Common myeloid progenitor, CD34-positive (primary cell): Measurements from ENCODE around the gene UPK2.
"Not testable (repeated sequence)": the region's sequence is repeated elsewhere in the genome, so short reads cannot be mapped to it uniquely, and the experiment has no call there.

ENCODE experiments used
- CTCF ChIA-PET: fragments of 350-600 bp; sonication (Branson Sonifier 250); formaldehyde crosslinking; loops from one replicate; lab custom pipeline; 2021; ENCODE audit warnings: antibody characterized with exemption; lab: Charles Lee
- POLR2A ChIA-PET: fragments of 350-600 bp; sonication (Branson Sonifier 250); formaldehyde crosslinking; loops from one replicate; lab custom pipeline; 2021; ENCODE audit warnings: antibody characterized with exemption; lab: Charles Lee
- DNase-seq, 3 donors: peaks; one replicate each; pipeline versions ENCODE4 v3.0.0 to v3.0.0-alpha.2; 2013
- H3K27ac ChIP-seq, 2 experiments: 1 replicate in 1 of 2; 2 replicates in 1 of 2; pipeline ENCODE4 v1.7.0; 2013; ENCODE audit warnings: inconsistent platforms in 2 of 2, low read length in 2 of 2, mild to moderate bottlenecking in 2 of 2, low read depth in 1 of 2, moderate library complexity in 1 of 2; ENCODE audit not compliant: severe bottlenecking in 2 of 2, insufficient read depth in 1 of 2, poor library complexity in 1 of 2
- H3K27me3 ChIP-seq, 5 experiments: replicated peaks in 2 of 5; 1 replicate in 3 of 5; 2 replicates in 2 of 5; pipeline versions ENCODE4 v1.6.1 to v1.7.0; 2013; ENCODE audit warnings: low read length in 4 of 5, mild to moderate bottlenecking in 2 of 5, moderate library complexity in 2 of 5, inconsistent platforms in 1 of 5; ENCODE audit not compliant: insufficient read depth in 5 of 5, control insufficient read depth in 4 of 5
- H3K36me3 ChIP-seq, 4 experiments: 1 replicate in 2 of 4; 2 replicates in 2 of 4; pipeline versions ENCODE4 v1.6.1 to v1.7.0; 2013; ENCODE audit warnings: low read length in 3 of 4, control low read depth in 1 of 4, mild to moderate bottlenecking in 1 of 4; ENCODE audit not compliant: control insufficient read depth in 4 of 4, insufficient read depth in 4 of 4
- H3K4me1 ChIP-seq, 4 experiments: 1 replicate in 3 of 4; 2 replicates in 1 of 4; pipeline versions ENCODE4 v1.6.1 to v1.7.1; 2013; ENCODE audit warnings: low read length in 3 of 4, mild to moderate bottlenecking in 3 of 4, control low read depth in 1 of 4, inconsistent platforms in 1 of 4, moderate library complexity in 1 of 4; ENCODE audit not compliant: control insufficient read depth in 4 of 4, insufficient read depth in 4 of 4; ENCODE audit errors: control extremely low read depth in 1 of 4
- H3K4me3 ChIP-seq, 7 experiments: 1 replicate in 4 of 7; 2 replicates in 3 of 7; pipeline versions ENCODE4 v1.5.1 to v1.7.0; 2013; ENCODE audit warnings: mild to moderate bottlenecking in 7 of 7, low read length in 6 of 7, moderate library complexity in 6 of 7, inconsistent platforms in 2 of 7, low read depth in 2 of 7, control low read depth in 1 of 7; ENCODE audit not compliant: insufficient read depth in 4 of 7, control insufficient read depth in 1 of 7; ENCODE audit errors: extremely low read depth in 1 of 7
- H3K9me3 ChIP-seq, 5 experiments: 1 replicate in 4 of 5; 2 replicates in 1 of 5; pipeline versions ENCODE4 v1.6.1 to v1.7.1; 2013; ENCODE audit warnings: low read length in 4 of 5, mild to moderate bottlenecking in 2 of 5, inconsistent platforms in 1 of 5, low read depth in 1 of 5, moderate library complexity in 1 of 5; ENCODE audit not compliant: control insufficient read depth in 4 of 5, insufficient read depth in 2 of 5; ENCODE audit errors: control extremely low read depth in 1 of 5
- WGBS: methylation state at CpG from one replicate; pipeline ENCODE4 v1.1.5; 2013; ENCODE audit not compliant: insufficient coverage; 5-methylcytosine and 5-hydroxymethylcytosine counted together

Gene UPK2

GRCh38 chr11:118984825-118985224 lies 28.7 kb downstream of the UPK2 start:
- no peaks in the 10 kb centered on the region for H3K36me3 ChIP-seq

DNA sequence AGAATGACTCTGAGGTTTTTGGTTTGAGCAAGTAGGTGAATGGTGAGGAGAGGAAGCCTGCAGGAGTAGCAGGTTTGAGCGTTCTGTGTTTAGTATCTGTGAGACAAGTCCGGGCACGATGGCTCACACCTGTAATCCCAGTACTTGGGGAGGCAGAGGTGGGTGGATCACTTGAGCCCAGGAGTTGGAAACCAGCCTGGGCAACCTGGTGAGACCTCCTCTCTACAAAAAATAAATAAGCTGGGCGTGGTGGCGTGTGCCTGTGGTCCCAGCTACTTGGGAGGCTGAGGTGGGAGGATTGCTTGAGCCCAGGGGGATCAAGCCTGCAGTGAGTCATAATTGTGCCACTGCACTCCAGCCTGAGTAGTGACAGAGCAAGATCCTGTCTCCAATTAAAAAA lies 32.2 kb downstream of the UPK2 start:
- Histone ChIP-seq H3K27me3 (no peaks in the 10 kb centered on the region), H3K27ac (no peak overlapping the region), H3K36me3 (no peaks in the 10 kb centered on the region), H3K9me3 (no peaks in the 10 kb centered on the region), H3K4me1 (no peaks in the 10 kb centered on the region), H3K4me3 (no peak overlapping the region)
- ChIA-PET CTCF (no interaction called here), POLR2A (no interaction called here)
- 94% methylated on average over 2 of the region's 5 CpGs for WGBS
- DNase-seq: no peak

More at GRCh38 chr11:118984825-118985224, 28.7 kb downstream of the UPK2 start:
- Histone ChIP-seq H3K27ac (no peak overlapping the region), H3K4me3 (no peak overlapping the region), H3K9me3 (no peaks in the 10 kb centered on the region), H3K4me1 (peaks cover 0 to 9% (median 9%) of the 10 kb centered on the region in 4 experiments), H3K27me3 (no peaks in the 10 kb centered on the region)
- ChIA-PET CTCF (interaction anchor here (1.1 to 2.6 kb wide), 4 partner anchors 9 to 72 kb away, joined by 3 to 8 read pairs (median 4); partner anchors contain the start of genes CENATAC and UPK2), POLR2A (no interaction called here)
- DNase-seq: no peak
- 90% methylated on average over 2 of the region's 2 CpGs for WGBS

DNA sequence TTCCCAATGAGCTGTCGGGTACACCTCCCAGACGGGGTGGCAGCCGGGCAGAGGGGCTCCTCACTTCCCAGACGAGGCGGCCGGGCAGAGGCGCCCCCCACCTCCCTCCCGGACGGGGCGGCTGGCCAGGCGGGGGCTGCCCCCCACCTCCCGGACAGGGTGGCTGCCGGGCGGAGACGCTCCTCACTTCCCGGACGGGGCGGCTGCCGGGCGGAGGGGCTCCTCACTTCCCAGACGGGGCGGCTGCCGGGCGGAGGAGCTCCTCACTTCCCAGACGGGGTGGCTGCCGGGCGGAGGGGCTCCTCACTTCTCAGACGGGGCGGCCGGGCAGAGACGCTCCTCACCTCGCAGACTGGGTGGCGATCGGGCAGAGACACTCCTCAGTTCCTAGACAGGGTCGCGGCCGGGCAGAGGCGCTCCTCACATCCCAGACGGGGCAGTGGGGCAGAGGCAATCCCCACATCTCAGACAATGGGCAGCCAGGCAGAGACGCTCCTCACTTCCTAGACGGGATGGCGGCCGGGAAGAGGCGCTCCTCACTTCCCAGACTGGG lies 35.5 kb downstream of the UPK2 start:
- CTCF ChIA-PET: interaction anchor here (1.4 kb wide), 1 partner anchor 23 kb away, joined by 4 read pairs; no protein-coding TSS in a partner anchor
- not testable (repeated sequence) for H3K27ac ChIP-seq
- 98% methylated on average over 26 of the region's 44 CpGs for WGBS

DNA sequence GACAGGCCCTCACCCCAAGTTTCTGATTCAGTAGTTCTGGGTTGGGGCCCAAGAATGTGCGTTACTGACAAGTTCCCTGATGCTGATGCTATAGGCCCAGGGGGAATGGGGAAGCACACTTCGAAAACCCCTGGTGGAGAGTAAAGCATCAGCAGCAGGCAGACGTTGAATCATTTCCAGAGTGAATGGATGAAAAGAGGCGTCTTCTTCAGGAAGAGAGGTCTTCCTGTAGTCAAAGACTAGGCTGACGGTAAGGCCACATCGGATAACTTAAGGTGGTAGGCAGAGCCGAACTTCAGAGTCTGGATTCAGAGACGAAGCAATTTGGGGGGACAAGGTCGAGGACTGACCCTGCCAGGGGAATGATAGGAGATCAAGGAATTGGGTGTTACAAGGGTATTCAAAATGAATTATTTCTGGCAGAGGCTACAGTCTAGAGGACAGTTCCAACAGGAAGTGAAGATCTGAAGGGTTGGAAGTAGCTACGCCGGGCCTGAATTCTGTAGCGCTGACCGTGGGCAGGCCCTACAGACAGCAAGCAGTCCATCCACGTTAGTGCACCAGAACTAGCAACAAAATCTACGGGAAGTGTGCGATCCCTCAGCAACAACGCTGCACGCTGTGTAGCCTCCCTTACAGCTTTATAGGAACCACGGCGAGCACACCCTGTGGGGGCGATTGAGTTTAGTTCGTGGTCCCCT lies 41.0 kb downstream of the UPK2 start:
- peak; percentile 70 to 84 (median 83) for DNase-seq
- Histone ChIP-seq H3K36me3 (peaks cover 0 to 14% (median 8%) of the 10 kb centered on the region in 4 experiments), H3K4me1 (peaks cover 4 to 23% (median 21%) of the 10 kb centered on the region in 4 experiments), H3K27me3 (no peaks in the 10 kb centered on the region), H3K27ac (peak overlapping the region in 1 of 2 experiments; percentile 71), H3K4me3 (peak overlapping the region; percentile 77 to 92 (median 83)), H3K9me3 (no peaks in the 10 kb centered on the region)
- POLR2A ChIA-PET: interaction anchor here (0.7 kb wide), 1 partner anchor 206 kb away, joined by 3 read pairs; the partner anchor contains the start of gene DDX6
- 10% methylated on average over 20 of the region's 22 CpGs for WGBS
- CTCF ChIA-PET: interaction anchor here (0.9 to 1.7 kb wide), 6 partner anchors 12 to 105 kb away, joined by 3 to 5 read pairs (median 4); partner anchors contain the start of gene DPAGT1

More for the DNA sequence above, 35.5 kb downstream of the UPK2 start:
- DNase-seq, H3K27me3 ChIP-seq, H3K4me3 ChIP-seq, H3K9me3 ChIP-seq, H3K4me1 ChIP-seq, POLR2A ChIA-PET, H3K36me3 ChIP-seq: not testable (repeated sequence)

GRCh38 chr11:118997627-118998387 lies 41.7 kb downstream of the UPK2 start, which contains the start of gene CENATAC:
TSS of gene CENATAC (plus strand) at chr11:118998138. CDS start at chr11:118998198, 60 bp downstream.
- Histone ChIP-seq H3K27ac (peak within 1 kb of the TSS in 1 of 2 experiments; percentile 71), H3K4me1 (peaks cover 4 to 23% (median 21%) of the 10 kb centered on the region in 4 experiments), H3K36me3 (peaks cover 0 to 17% (median 9%) of the 10 kb centered on the region in 4 experiments), H3K9me3 (no peaks in the 10 kb centered on the region), H3K27me3 (no peaks in the 10 kb centered on the region), H3K4me3 (peak within 1 kb of the TSS; percentile 77 to 92 (median 83))
- POLR2A ChIA-PET: interaction anchor here (0.7 kb wide), 1 partner anchor 207 kb away, joined by 3 read pairs; the partner anchor contains the start of gene DDX6
- under 1% methylated on average over 52 of the region's 54 CpGs for WGBS
- DNase-seq: peak; percentile 79 to 84 (median 84)
- CTCF ChIA-PET: interaction anchor here (0.9 to 2.4 kb wide), 8 partner anchors 11 to 104 kb away, joined by 3 to 9 read pairs (median 4); partner anchors contain the start of gene DPAGT1

GRCh38 chr11:118998388-118998717 lies 42.3 kb downstream of the UPK2 start:
- WGBS: 8% methylated on average over 15 of the region's 19 CpGs
- POLR2A ChIA-PET: no interaction called here

More at GRCh38 chr11:118998388-118998717, 42.3 kb downstream of the UPK2 start:
- CTCF ChIA-PET: interaction anchor here (1.0 to 2.4 kb wide), 4 partner anchors 10 to 75 kb away, joined by 3 to 9 read pairs (median 4); no protein-coding TSS in a partner anchor
- Histone ChIP-seq H3K4me3 (peak overlapping the region; percentile 77 to 92 (median 83)), H3K27ac (peak overlapping the region in 1 of 2 experiments; percentile 71), H3K27me3 (no peaks in the 10 kb centered on the region), H3K36me3 (peaks cover 0 to 20% (median 11%) of the 10 kb centered on the region in 4 experiments), H3K4me1 (peaks cover 4 to 23% (median 21%) of the 10 kb centered on the region in 4 experiments), H3K9me3 (no peaks in the 10 kb centered on the region)
- no peak for DNase-seq
